Mesenteric fat pad (tissue), 1 donor: Measurements from ENCODE around the gene NRXN3. TPM values are rescaled to one million over a fixed set of nuclear protein-coding genes. Genes with fewer than 3 reads are reported as not detected.

Experiments used
- DNase-seq: peaks from one replicate; pipeline ENCODE4 v3.0.0-alpha.2; 2020; ENCODE audit warnings: low spot score
- total RNA-seq: library from RNA; stranded (reverse); fragmentation: NEBNext Ultra II Directional; extraction: Animal tissue kit (Norgen Biotek cat#: 25700); gene quantifications from one replicate; pipeline ENCODE4 v1.2.1, GENCODE V29; 2021
- donor health status: DM: yes; HTN: yes; CAD: no.

NRXN3 gene
- total RNA-seq, 1 donor from 2014 or later: 0.84 TPM

DNA sequence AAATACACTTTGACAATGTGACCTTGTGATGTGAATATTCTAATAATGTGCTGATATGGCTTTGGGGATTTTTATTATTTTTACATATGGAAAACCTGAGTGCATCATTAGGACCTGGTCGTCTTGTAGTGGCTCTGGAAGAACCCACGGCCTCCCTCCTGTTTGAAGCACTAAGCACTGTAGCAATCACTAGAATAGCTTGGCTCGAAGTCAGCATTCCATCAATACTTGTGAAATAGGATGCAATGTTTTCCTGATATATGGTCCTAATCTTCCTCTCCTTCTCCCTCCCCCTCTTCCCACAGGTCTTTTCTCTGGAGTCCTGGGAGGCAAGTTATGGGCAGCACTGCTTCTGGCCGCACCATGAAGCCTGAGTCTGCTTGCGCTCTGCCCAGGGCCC lies 71.9 kb downstream of the NRXN3 start:
- no peak for DNase-seq

DNA sequence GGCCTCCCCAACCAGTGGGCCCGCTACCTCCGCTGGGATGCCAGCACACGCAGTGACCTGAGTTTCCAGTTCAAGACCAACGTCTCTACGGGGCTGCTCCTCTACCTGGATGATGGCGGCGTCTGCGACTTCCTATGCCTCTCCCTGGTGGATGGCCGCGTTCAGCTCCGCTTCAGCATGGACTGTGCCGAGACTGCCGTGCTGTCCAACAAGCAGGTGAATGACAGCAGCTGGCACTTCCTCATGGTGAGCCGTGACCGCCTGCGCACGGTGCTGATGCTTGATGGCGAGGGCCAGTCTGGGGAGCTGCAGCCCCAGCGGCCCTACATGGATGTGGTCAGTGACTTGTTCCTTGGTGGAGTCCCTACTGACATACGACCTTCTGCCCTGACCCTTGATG lies 73.0 kb downstream of the NRXN3 start:
- DNase-seq: no peak

DNA sequence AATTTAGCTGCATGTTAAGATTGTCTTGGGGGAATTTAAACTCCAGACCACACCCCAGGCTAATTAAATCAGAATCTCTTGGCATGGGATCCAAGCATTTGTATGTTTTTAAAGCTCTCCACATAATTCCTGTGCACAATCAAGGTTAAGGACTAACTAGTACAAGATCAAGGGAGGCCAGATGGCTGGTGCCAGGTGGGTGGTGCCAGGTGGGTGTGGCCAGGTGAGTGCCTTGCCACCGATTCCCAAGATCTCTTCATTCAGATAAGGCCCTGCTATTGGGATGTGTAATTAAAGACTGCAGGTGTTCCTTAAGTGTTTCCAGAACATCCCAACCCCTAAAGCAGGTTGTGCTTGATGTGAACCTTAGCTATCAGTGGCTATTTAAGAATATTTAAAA lies 75.1 kb downstream of the NRXN3 start:
- DNase-seq: no peak

DNA sequence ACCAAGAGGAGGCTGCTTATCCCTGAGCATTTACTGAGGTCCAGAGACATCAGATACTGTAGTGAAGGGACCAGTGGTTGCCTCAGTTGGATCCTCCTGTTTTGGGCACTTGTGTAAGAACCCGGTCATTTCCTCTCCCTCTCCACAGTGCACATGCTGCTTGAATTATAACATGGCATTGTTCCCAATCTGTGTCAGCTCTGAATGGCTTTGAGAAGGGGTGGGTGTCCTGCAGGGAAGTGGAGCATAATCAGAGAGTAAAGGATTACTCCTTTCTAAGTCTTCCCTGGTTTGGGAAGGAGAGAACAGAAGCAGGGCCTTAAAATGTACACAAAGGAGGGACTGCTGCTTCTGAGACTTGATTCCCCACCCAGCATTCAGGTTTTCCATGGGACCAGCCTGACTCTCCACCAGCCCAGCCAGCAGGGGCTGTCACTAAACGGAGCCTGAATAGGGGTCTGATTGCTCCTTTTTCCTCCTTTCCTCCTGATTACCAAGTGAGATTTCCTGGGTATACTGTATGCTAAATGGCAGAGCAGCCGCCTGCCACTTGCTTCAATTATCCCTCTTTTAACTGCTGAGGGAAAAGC lies 78.4 kb downstream of the NRXN3 start:
- DNase-seq: no peak

DNA sequence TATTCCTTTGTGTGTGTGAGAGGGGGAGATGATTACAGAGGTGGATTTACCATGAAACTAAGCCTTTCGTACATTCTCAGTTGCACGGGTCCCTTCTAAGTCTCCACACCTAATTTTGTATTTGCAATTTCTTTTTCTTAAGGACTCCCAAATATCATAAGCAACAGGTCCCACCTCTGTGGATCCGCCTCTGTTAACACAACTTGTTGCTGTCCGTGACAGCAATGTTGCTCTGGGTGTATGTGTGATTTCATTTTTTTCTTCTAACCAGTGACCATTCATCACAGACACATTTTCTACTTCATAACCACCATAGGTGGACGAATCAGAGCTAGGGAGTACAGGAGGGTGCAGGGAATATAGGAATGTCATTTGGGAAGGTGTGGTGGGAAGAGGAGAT lies 81.1 kb downstream of the NRXN3 start:
- no peak for DNase-seq

DNA sequence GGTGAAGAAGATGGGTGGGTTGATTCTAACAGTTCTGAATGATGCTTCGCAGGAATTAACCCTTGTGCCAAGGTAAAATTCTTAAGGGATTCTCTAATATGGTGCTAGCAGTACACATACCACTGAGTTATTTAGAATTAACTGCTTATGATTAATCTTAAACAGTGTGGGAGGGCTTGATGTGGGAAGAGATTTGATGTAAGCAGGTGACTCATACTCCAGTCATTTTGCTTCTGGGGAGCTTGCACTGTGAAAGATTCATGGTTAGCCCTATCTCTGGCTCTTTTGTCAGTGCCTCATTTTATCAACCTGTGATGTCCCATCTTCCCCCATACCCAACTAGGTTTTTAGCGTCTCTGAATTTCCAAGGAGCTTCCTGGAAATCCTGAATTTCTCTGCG lies 83.8 kb downstream of the NRXN3 start:
- DNase-seq: no peak

DNA sequence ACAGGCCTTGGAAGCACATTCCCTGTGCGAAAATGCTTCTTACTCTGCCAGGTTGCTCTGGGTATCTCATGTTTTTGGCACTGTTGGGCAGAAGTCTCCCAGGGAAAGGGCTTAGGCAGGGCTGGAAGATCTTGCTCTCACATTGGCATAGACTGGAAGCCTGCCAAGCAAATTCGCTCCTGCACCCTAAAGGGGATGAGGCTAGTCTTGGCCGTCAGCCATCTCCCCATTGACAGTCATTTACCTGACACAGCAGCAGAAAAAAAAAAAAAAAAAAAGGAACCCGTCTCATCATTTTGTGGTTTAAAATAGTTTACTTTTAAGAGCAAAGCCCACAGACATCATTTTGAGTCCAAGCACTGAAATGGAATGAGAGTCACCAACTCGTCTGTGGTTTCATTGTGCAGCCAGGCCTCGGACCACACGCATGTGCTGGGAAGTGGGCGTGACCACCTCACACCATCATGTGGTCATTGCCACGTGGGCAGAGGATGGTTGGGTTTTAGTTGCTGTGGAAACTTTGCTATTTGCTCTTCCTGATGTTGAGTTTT lies 84.8 kb downstream of the NRXN3 start:
- no peak for DNase-seq

DNA sequence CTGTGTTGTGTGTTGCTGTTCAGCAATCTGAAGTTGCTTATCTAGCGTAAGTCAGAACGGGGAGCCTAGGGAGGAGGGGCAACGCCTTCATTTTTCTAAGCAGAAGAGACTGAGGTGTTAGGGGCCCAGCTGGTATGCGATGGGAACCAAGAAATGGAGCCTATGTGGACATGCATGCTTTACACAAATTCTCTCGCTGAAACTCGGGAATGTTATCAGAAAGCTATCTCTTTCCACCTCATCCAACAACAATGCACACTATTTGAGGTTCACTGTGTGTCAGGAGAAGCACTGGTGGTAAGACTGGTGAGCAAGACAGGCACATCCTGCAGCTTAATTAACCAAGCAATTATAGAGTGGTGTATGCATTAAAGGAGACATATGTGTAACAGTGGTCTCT lies 89.7 kb downstream of the NRXN3 start:
- no peak for DNase-seq

DNA sequence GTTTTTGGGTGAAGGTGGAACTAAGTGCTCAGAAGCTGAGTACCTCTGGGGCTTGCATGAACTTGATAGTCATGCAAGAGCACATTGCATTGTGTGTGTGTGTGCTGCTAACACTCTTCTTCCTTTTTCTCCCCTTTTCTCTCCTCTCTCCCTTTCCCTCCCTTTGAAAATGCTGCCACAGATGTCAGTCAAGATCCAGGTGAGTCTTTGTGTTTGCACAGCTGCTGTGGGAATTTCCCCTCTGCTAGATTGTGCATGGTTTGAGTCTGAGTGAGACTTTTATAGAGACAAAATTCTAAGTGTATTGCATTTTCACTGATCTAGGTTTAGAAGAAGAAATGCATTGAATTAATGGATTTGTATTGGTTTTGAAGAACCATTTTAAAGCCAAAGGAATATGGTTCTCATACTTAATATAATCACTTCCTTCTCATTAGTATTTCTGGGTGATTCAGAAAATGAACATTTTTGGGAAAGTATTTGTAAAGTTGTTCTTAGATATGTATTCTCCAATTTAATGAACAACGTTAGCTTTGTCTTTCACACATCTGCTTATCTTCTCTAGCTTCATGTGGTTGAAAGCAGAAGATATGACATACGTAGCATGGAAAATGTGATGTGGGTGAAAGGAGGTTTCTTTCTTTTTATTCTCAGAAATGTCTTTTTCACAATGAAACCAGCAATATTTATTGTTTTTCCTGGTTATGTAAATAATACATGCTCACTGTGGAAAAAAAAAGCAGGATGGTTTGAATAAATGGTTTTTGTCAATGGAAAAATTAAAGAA lies 108.5 kb downstream of the NRXN3 start:
- no peak for DNase-seq

DNA sequence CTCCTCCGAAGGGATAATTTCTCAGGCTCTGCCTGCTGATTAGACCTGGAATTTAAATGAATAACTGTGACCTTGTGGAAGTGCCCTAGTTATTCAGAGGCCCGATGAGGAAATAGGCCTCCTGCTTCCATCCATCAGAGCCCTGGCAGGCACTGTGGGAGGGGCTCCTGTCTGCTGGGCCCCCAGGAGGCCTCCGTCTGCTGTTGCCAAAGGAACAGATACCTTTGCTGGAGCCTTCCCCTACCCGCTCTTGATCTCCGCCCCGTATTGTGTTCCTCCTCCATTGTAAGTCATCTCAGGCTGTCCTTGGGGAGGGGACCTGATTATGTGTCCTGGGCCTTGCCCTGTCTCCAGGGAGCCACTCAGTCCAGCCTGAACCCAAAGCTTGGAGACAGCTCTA lies 112.3 kb downstream of the NRXN3 start:
- no peak for DNase-seq

DNA sequence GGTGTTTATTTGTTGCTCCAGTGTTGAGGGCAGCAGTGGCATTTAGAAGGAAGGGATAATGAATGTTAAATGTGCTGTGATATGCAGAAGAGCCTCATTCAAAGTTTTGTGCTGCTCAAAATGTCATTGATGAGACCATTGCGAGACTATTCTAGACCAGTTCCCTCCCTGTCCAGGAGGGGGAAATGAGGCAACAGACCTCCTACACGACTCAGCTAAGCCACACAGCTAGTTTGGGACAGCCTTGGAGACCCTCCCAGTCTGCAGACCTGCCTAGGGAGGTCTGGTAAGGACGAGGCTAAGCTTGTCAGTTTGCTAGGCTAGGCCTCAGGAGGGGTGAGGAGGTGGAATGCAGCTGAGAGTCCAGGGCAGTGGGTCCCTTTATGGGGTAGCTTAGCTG lies 116.0 kb downstream of the NRXN3 start:
- DNase-seq: no peak

DNA sequence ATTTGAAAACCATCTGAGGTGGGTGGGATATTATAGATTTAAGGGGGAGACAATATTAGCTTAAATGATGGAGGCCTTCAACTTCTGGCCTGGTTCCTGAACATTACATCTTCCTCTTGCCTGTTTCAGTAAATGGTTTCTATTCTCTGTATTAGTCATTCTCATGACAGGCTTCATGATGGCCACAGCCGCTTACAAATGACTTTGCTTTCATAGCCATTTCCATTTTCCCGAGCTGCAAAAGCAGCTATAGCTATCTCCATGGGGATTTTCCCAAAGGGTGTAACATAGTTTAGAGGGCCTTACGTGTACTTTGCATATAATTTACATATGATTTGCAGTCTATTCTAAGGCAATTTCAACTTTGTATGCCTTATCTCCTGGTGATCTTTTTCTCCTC lies 121.8 kb downstream of the NRXN3 start:
- DNase-seq: no peak

DNA sequence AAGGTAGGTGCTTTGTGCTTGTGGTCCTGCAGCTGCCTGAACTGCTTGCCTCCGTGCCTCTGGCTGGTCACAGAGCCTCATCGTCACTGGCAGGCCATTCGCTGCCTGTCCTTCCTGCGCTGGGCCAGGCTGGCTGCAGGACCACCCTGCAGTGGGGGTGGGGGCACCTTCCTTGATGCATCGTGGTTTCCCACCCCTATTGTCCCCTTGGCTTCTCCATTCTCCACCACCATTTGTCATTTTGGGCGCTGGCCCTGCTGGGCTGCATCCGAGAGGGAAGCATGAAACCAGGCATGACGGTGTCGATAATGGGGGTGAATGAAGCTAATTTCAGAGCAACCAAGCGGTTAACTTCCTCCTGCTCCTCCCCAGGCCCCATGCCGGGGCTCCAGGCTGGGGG lies 127.7 kb downstream of the NRXN3 start:
- DNase-seq: no peak

DNA sequence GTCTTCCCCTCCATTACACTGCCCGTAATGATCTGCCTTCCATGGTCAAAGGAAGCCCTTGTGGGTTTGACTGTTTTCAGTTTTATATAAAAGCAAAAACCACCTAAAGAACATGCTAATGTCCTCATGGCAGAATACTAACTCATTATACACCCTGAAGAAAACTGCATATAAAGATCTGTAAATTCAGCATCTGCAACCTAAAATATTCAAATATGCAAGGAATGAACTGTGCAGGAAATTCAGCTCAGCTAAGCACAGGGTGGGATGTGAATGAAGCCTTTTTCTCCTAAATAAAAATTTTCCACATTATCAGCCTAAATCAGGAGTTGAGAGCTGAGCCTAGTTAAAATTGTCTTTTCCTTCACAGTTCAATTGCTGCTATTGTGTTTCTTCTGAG lies 128.1 kb downstream of the NRXN3 start:
- no peak for DNase-seq

DNA sequence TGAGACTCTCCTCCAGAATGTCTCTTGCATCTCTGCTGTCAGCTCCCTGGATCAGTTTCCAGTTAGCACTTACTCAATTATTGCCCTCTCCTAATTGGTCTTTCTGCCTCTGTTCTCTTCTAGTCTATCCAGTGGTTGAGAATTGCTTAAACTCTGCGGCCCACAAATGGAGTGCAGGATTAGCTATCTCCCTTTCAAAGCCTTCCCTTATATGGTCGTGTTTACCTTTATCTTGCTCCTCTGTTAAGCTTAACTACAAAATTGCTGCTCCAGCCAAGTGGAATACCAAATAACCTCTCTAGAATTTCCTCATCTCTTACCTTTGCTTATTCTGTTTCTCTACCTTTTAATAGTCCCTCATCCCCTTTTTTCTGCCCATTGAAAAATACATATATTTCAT lies 132.7 kb downstream of the NRXN3 start:
- DNase-seq: no peak

DNA sequence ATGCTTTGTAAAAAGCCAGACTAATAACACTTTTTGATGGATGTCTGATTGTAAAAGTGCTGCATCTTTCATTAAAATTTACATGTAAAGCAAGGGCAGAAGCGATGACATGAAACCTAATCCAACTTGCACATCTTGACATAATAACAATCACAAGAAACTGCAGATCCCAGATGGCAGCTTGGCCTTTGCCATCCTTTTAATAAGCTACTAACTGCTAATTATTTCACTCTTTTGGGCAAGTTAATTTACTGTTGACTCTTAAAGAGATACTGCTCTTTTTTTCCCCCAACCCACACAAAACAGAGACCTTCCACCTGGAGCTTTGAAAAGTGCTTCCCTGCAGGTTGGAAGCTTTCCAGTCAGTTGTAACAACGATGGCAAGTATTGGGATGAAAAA lies 137.5 kb downstream of the NRXN3 start:
- DNase-seq: no peak

DNA sequence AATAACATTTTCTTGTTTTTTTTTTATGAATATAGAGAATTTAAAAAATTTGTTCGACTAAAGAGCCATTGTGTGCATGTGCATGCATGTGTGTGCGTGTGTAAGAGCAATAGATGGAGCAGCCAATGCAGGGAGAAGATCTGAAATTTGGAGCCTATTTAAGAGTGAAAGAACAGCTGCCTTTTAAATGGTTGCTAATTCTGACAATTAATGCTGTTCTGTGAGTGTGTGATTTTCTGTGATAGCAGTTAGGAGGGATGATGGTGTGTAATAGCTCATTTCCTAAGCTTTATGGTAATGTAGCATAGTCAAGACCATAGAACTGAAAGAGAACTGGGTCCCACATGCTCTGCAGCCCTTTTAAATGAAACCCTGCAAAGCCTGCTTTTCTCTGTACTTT lies 137.9 kb downstream of the NRXN3 start:
- no peak for DNase-seq

DNA sequence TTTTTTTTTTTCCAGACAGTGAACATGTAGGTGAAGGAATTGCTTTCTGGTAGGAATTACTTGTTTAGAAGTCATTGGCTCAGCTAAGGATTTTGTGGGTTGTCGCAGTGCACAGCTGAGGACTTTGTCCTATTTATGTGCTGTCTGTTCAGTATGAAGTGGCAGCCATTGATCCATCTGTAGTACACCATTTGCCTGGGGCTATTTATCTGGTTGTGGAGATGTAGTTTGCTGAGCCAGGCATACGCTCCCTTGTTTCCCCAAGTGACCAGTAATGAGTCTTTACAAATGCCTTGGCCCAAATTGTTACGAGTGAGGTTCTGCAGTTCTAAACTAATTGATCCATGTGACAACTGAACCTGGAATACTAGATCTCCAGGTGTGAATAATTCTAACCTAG lies 140.1 kb downstream of the NRXN3 start:
- DNase-seq: no peak

DNA sequence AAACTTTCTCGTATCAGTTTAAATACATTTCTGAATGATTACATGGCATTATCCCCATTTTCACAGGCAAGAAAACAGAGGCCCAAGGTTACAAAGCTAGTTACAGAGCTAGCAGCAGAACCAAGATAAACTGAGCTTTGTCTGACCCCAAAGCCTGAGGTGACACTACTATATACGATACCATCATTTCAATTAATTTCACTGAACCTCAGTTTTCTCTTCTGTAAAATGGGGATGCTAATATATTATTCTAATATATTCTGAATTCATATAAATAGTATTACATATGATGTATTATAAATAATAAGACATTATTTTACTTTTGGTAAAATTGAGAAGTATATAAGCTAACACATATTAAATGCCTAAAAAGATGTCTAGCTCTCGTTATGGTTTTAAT lies 143.3 kb downstream of the NRXN3 start:
- DNase-seq: no peak

DNA sequence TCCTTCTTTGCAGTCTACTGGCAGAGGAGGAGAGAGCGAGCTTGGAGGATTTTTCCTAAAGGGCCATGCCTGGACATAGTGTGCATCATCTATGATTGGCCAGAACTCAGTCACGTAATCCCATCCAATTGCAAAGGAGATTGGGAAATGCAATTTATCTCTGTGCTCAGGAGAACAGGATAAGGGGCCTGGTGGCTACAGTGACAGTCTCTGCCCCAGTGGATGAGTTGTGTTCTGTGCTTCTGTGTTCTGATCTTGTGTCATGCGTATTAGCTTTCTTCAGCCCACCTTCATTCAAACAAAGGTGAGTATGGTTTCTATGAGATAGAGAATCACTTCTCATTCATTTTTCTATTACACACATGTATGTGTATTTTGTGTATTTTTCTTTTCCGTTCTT lies 144.3 kb downstream of the NRXN3 start:
- no peak for DNase-seq

DNA sequence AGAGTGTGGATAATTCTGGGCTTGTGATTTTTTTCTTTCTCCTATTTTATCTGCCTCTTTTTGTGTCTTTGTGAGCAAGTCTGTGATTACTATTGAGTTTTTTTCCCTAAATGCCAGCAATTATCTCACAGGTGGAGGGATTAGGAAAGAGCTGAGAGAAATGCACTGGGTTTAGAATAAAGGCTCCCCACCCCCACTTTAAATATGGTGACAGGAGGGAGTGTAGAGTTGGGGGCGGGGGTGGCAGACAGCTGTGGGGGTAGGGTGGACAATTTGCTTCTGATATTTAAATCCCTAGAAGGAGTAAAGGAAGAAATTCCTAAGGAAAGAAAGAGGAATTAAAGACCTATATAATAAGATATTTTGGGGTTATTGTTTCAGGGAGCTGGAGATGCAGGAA lies 145.9 kb downstream of the NRXN3 start:
- DNase-seq: no peak

DNA sequence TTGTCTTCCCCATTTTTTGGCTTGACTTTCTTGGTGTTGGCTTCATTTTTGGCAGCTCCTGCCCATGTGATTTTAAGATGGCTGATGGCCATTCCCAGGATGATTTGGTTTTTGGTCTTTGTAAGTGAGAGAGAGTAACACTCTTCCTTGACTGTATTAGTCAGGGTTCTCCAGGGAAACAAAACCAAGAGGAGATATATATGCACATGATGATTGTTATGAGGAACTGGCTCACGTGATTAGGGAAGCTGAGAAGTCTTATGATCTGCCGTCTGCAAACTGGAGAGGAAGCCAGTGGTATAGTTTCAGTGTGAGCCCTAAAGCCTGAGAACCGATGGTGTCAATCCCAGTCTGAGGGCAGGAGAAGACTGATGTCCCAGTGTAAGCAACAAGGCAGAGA lies 146.6 kb downstream of the NRXN3 start:
- DNase-seq: no peak

DNA sequence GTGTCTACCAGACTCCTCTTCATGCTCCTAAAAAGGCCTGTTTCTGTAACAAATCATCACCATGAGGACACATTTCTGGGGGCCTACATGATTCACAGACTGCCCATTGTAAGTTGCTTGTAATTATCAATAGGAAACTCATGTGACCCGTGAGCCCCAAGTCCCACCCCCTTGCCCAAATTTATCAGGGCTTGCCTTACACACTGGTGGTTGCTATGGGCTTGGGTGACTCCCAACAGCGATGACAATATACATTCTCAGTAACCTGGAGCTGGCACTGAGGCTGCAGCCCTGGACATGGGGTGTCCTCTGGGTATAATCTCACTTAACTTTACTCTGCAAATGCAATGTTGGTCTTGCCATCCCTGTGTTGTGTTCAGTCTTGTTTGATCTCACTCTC lies 149.2 kb downstream of the NRXN3 start:
- DNase-seq: no peak
